ENCODE measurements around the gene SLC4A11.

SLC4A11 gene

GRCh38 chr20:3209257-3209945, 29.6 kb downstream of the SLC4A11 start, which contains the start of gene ITPA:
Gene ITPA, plus strand, starts transcription at chr20:3209498. Its CDS starts 54 bp downstream, at chr20:3209552.
- in situ Hi-C loops (cut with HindIII; ENCODE audit: low sequenced_read_pairs) = no loop called here
- no peak for TF ChIP-seq CTCF (IDR thresholded peaks at IDR 0.05; ENCODE audit: low read depth, low read length, missing control alignments)
- no peak for DNase-seq (ENCODE audit: low read depth)
- peak within 1 kb of the TSS; percentile 98 for H3K4me3 ChIP-seq (ENCODE audit: low read depth, low read length)

- DNase-seq (ENCODE audit: low read depth) = no peak
- peak overlapping the region; percentile 98 for H3K4me3 ChIP-seq (ENCODE audit: low read depth, low read length)
- no peak for TF ChIP-seq CTCF (IDR thresholded peaks at IDR 0.05; ENCODE audit: low read depth, low read length, missing control alignments)
- in situ Hi-C loops (cut with HindIII; ENCODE audit: low sequenced_read_pairs) = no loop called here
These were observed 30.2 kb downstream of the SLC4A11 start for GRCh38 chr20:3208786-3209256.

DNA sequence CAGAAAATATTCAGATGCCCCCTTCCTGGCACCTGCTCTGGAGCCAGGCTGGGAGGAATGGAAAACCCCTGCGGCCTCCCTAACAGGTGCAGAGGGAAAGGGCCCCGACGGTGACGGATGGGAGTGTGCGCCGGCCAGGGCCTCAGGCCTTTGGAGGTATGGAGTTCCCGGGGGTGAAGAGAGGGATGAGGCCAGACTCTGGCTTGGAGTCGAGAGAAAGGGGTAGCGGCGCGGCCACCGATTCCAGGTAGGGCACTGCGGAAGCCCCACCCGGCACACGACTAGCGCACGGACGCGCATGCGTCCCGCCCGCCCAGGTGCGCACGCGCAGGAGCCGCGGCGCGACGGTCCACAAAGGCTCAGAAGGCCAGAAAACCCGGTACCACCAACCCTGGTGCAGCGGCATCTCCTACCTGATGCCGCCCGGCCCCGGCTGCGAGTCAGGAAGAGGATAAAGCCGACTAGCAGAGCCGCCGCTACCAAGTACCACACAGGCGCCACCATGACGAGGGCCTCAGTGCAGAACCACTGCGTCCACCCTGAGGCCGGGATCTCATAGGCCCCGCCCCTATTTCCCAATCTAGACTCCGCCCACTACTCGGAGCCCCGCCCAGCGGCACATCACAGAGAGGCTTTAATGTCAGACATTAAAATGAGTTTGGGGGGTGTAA, 34.7 kb downstream of the SLC4A11 start, which contains the start of gene DDRGK1:
TSS of gene DDRGK1 (minus strand) at position 559 of the 671 bp plus-strand sequence. CDS start at position 504, 55 bp downstream.
- H3K4me3 ChIP-seq (ENCODE audit: low read depth, low read length) = peak within 1 kb of the TSS; percentile 73
- TF ChIP-seq CTCF (IDR thresholded peaks at IDR 0.05; ENCODE audit: low read depth, low read length, missing control alignments) = no peak
- DNase-seq (ENCODE audit: low read depth) = peak; percentile 42
- in situ Hi-C loops (cut with HindIII; ENCODE audit: low sequenced_read_pairs) = no loop called here

DNA sequence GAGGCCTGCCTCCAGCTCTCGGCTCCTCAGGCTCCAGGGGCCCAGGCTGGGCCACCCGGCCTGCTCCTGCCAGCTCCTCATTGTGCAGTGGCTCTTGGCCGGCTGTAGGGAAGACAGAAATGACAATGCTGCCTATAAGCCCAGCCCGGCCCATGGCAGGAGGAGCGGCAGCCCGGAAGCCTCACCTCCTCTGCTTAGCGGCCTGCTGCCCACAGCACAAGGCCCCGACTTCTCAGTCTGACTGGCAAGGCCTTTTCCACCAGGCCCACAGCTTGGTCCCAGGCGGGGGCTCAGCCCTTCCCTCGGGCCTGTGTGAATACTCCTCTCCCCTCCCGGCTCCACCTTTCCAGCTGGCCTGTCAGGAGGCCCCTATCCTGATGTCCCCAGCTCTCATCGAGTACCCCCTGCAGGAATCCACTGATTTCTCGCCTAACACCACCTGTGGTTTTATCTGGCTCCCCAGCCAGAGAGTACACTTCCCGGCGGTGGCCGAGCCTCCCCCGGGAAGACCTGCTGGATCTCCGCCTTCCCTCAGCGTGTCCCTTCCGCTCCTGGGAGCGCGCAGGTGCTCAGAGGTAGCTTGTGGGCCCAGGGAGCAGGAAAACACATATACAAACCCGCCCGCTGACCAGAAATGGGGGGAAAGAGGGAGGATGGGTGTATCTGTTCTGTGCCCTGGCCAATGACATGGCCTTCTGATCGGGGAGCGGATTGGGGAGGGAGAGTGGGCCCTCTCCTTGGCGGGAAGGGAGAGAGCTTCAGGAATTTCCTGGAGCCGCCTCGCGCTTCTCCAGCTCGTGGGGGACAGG, 35.5 kb downstream of the SLC4A11 start:
- H3K4me3 ChIP-seq (ENCODE audit: low read depth, low read length) = peak overlapping the region; percentile 73
- no peak for DNase-seq (ENCODE audit: low read depth)
- in situ Hi-C loops (cut with HindIII; ENCODE audit: low sequenced_read_pairs) = no loop called here
- no peak for TF ChIP-seq CTCF (IDR thresholded peaks at IDR 0.05; ENCODE audit: low read depth, low read length, missing control alignments)

GRCh38 chr20:3202965-3203314, 36.0 kb downstream of the SLC4A11 start:
- peak overlapping the region; percentile 73 for H3K4me3 ChIP-seq (ENCODE audit: low read depth, low read length)
- no peak for DNase-seq (ENCODE audit: low read depth)
- in situ Hi-C loops (cut with HindIII; ENCODE audit: low sequenced_read_pairs) = no loop called here
- no peak for TF ChIP-seq CTCF (IDR thresholded peaks at IDR 0.05; ENCODE audit: low read depth, low read length, missing control alignments)
